H1 (cell line): ENCODE data around the gene CCL28. TPM values are rescaled to one million over a fixed set of nuclear protein-coding genes. Genes with fewer than 3 reads are reported as not detected.

Experiments used
- EGR1 ChIP-seq: IDR thresholded peaks from 2 replicates; pipeline ENCODE4 v1.6.1; 2011; ENCODE audit warnings: low read depth, low read length, borderline replicate concordance
- HDAC2 ChIP-seq, 2 experiments: fragments of 300-600 bp in 1 of 2; sonication (generic) in 1 of 2; IDR thresholded peaks; 2 replicates each; pipeline ENCODE4 v1.6.1; 2011 to 2012; ENCODE audit warnings: low read depth in 2 of 2, low read length in 2 of 2, mild to moderate bottlenecking in 2 of 2, moderate library complexity in 2 of 2, borderline replicate concordance in 1 of 2, inconsistent platforms in 1 of 2
- polyA plus RNA-seq, 7 experiments: library from polyadenylated mRNA; depleted of rRNA in 3 of 7; stranded (reverse) in 5 of 7; unstranded in 2 of 7; fragments of >200 nt in 5 of 7; fragments of 200-250 nt in 2 of 7; gene quantifications; 1 replicate in 5 of 7; 2 replicates in 1 of 7; 4 replicates in 1 of 7; pipeline versions ENCODE4 v1.2.1 to v1.2.3, GENCODE V29; 2011 to 2013; ENCODE audit warnings: missing spikeins in 2 of 7, mixed read lengths in 2 of 7
- total RNA-seq: library from RNA; stranded (reverse); fragmentation: NEBNext Ultra II Directional; extraction: Animal tissue kit (Norgen Biotek cat#: 25700); gene quantifications from 2 replicates; pipeline ENCODE4 v1.2.1, GENCODE V29; 2021

CCL28 gene
- total and polyA plus RNA-seq, 2 of the 8 experiments (the other 6 are each of a cell fraction or from before 2014, with no cell fraction given) = 0.95 TPM; not detected in 1

DNA sequence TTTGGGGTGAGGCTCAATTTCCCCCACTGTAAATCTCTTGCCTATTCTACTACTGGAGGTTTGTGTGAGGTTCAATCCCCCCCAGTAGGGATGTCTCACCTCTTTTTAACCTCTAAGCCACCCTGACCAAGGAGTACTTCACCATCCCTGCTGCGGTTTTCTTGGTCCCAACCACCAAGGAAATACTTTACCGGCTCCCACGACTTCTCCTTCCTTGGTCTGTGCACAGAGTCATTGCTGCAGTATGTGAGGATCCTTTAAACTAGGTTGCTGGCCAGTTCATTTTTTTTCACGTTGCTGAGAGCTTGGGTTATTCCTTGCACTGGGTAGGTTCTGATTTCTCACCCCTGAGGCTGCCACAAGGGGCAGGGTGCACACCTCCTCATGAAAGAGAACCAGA is 76.5 kb downstream of the CCL28 start (continued):
- TF ChIP-seq HDAC2 (IDR thresholded peaks at IDR 0.05; ENCODE audit: borderline replicate concordance in 1 of 2, low read depth in 2 of 2, low read length in 2 of 2) (no peak), EGR1 (no peak)
